ENCODE data around the gene ZNF784.
A peak's percentile ranks its signal among the peaks of the same experiment; 100 is the strongest.

ZNF784 gene

GRCh38 chr19:55642153-55643002, 18.0 kb upstream of the ZNF784 start:
- peak; percentile 22 for DNase-seq

- DNase-seq: peak; percentile 46
Observed at GRCh38 chr19:55641426-55642152, 17.2 kb upstream of the ZNF784 start.

- peak; percentile 67 for DNase-seq
Observed at GRCh38 chr19:55640577-55641425, 16.4 kb upstream of the ZNF784 start, which contains the start of gene ZNF580. TSS of gene ZNF580 (plus strand) at chr19:55641002. CDS start at chr19:55642509, 1,507 bp downstream.

- DNase-seq: peak; percentile 80
Observed at GRCh38 chr19:55640043-55640576, 15.7 kb upstream of the ZNF784 start.

GRCh38 chr19:55638864-55639359, 14.5 kb upstream of the ZNF784 start:
- peak; percentile 75 for DNase-seq

GRCh38 chr19:55637534-55637933, 13.2 kb upstream of the ZNF784 start:
- no peak for DNase-seq

GRCh38 chr19:55636723-55637122, 12.4 kb upstream of the ZNF784 start:
- no peak for DNase-seq

GRCh38 chr19:55635856-55636440, 11.6 kb upstream of the ZNF784 start:
- DNase-seq: no peak

- DNase-seq: peak; percentile 30
Observed at GRCh38 chr19:55635334-55635717, 11.0 kb upstream of the ZNF784 start.

GRCh38 chr19:55633861-55634260, 9.5 kb upstream of the ZNF784 start:
- no peak for DNase-seq

- peak; percentile 93 for DNase-seq
Observed at GRCh38 chr19:55632463-55632834, 8.1 kb upstream of the ZNF784 start.

GRCh38 chr19:55626350-55626749, 2.0 kb upstream of the ZNF784 start:
- peak; percentile 84 for DNase-seq

- DNase-seq: no peak
Observed at GRCh38 chr19:55625004-55625326, 599 bp upstream of the ZNF784 start.

GRCh38 chr19:55623561-55623960, 805 bp downstream of the ZNF784 start:
- no peak for DNase-seq

GRCh38 chr19:55623130-55623529, 1.2 kb downstream of the ZNF784 start:
- DNase-seq: no peak

- DNase-seq: no peak
Observed at GRCh38 chr19:55622242-55622969, 2.0 kb downstream of the ZNF784 start.

GRCh38 chr19:55621673-55622231, 2.6 kb downstream of the ZNF784 start:
- DNase-seq: no peak

- DNase-seq: no peak
Observed at GRCh38 chr19:55621205-55621672, 3.1 kb downstream of the ZNF784 start.

- peak; percentile 34 for DNase-seq
Observed at GRCh38 chr19:55620410-55621204, 3.8 kb downstream of the ZNF784 start.

- DNase-seq: no peak
Observed at GRCh38 chr19:55619286-55619685, 5.1 kb downstream of the ZNF784 start.
